HG03469 (cell line): ENCODE data around the gene SMG6.
"Not testable (repeated sequence)": the region's sequence is repeated elsewhere in the genome, so short reads cannot be mapped to it uniquely, and the experiment has no call there.

Source experiments
- ATAC-seq: cut with Tn5 transposase; IDR thresholded peaks from one replicate; pipeline ENCODE4 v1.9.1; 2021; ENCODE audit warnings: mild to moderate bottlenecking, moderate library complexity, moderate number of reproducible peaks; ENCODE audit not compliant: unreplicated experiment

Gene SMG6

DNA sequence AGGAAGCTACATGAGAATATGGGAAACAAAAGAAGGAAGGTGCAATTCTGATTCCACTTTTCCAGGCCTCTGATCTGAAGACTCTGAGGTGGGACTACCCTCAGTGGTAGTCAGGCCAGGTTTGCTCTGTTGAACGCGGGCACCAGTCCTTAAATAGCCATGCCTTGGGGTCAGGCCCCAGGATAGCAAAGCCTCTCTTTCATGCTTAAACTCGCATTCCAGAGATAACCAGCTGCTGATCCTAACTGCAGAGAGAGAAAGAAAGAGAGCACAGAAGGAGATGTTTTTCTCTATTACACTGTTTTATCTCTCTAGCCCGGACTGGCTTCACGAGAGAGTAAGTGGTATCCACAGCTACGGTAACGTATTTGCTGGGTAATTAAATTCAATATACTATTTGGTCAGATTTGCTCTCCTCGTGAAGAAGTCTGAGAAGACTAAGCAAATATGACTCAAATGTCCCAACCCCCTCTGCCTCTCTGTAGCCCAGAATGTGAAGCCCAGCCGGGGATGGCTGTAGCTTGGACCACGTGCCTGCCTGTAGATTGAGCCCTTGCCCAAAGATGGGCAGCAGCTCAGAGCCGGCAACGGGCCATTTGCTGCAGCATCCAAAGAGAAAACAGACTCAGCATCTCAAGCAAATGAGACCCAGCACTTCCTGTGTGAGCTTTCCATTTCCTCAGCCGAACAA, 122.2 kb downstream of the SMG6 start:
- no peak for ATAC-seq

DNA sequence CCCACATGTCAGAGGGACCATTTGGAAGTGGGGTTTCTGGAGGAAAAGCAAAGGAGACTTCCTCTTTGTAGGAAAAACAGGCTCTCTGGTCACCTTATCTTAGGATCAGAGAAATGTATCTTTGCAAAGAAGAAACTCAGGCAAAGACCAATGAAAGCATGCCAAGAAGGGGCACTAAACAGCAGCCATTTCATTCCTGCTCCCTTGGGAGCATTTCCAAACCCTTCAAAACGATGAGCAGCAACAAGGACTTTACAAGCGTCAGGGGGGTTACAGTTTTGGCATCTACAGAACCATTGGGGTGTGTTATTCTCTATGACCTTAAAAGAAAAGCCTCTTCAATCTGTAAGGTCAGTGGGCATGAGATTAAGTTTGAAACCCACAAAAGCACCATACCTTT, 122.8 kb downstream of the SMG6 start:
- ATAC-seq, result no peak

DNA sequence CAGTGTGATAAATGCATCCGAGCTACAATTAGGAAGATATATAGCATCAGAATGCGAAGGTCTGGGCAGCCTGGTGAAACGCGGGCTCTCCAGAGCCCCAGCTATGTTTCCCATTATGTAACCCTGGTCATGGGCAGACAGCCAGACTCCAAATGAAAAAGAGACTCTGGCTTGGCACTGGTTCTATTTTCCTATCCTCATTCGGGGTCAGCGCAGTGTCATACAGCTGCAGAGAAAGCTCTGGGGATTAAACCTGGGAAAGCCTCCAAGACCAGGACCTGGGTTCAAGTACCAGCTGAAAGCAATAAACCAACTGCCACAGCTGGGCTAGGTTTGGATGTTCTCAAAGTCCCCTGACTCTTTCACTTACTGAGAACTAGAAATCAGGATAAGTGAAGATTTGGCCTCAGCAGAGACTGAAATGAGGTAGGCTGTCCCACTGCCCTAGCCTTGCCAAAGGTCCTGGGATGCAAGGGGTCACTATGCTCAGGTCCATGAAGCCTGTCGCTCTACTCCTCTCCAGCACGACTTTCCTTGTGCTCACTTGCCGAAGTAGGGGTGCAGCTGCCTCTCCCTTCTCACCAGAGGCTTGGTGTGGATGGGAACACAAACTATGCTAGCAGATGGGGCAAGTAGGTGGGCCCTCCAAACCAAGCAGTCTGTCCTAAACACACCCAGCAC, 123.8 kb downstream of the SMG6 start:
- no peak for ATAC-seq

DNA sequence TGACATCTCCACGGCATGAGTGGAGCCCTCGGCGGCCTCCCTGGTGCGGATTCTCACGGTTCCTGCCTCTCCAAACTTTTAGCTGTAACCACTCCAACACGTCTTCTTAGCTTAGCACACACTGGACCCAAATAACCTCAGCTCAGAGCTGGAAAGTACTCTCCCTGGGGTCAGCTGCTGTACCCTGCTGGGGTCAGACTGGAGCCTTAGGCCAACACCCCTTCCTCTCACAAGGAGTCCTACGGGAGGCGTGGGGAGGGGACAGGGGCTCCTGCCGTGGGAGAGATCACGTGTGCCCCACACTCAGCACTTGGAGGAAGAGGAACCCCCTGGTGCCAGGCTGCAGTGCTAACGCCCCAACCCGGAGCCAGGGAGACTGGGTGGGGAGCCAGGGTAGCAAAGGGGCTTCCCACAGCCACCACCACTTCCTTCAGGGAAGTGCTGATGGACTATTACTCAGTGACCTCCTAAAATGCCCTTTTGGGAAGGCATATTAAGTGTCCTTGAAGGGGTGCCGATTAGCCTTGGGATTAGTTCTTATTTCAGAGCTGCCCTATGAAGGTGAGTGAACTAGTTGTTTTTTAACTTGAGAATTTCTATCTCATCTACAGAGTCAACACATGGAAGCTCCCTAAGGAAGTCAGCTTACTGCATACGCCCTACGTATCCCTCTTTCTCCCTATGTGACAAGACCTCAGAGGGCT, 124.6 kb downstream of the SMG6 start:
- ATAC-seq, result no peak

DNA sequence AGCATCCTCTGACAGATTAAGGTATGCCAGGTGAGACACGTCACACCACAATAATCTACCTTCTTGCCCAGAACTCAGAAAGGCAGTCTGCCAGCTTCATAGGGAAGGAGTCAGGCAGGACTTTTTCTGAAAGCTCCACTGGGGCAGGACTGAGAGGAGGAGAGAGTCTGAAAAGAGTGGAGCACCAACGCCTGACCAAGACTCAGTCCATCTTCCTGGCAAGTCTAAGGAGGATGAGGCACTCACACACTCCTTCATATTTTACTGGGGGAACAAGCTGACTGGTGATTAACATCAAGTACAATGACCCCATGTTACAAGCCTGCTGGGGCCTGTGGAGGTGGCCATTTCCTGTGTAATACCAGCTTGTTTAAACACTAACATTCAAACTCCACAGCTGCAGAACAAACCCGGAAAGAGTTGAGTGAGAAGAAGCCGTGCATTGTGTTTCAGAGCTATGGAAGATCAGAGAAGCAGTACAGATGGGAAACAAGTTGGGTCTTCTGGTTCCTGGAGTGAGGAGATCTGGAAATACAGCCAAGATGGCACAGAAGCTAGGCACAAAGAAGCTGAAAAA, 126.3 kb downstream of the SMG6 start:
- no peak for ATAC-seq

DNA sequence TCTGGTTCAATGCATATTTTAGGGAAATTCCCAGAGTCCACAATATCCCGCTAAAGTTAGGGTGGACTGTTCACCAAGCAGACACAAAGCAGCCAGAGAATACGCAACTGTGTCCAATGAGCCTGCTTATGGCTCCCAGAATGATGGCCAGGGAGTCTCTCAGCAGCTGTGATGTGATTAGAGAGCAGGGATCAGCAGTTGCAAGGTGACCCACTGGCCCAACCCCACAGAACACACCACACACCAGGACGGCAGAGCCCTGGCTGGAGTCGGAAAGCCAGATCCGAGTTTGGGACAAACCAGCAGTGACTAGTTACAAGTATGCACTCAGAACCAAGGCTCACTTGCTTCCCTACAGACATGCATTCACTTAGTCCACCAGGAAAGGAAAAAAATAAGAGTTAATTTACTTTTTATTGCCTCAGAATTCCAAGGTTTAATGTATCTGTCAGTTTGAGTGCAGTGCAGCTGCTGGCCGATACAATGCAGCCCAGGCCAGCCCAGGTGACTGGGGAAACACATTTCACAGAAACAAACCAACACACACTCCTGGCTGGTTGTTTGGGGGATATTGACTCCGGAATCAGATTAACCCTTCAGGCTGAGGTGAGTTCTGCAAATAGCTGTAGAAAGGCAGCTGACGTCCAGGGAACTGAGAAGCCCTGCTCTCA, 127.0 kb downstream of the SMG6 start:
- no peak for ATAC-seq

DNA sequence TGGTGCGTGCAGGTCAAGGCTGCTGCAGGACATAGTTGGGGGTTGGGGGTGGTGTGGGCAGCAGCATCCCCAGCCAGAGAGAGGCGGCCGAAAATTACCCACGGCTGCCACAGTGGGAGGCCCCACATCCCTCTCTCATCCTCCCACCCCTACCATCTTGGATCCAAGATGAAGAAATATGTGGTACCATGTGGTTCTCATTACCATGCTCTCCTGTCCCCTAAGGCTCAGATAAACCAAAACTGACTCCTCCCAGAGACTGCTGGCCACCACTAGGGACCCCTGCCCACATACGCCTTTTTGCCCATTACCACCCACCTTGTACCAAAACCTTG, 128.3 kb downstream of the SMG6 start:
- no peak for ATAC-seq

DNA sequence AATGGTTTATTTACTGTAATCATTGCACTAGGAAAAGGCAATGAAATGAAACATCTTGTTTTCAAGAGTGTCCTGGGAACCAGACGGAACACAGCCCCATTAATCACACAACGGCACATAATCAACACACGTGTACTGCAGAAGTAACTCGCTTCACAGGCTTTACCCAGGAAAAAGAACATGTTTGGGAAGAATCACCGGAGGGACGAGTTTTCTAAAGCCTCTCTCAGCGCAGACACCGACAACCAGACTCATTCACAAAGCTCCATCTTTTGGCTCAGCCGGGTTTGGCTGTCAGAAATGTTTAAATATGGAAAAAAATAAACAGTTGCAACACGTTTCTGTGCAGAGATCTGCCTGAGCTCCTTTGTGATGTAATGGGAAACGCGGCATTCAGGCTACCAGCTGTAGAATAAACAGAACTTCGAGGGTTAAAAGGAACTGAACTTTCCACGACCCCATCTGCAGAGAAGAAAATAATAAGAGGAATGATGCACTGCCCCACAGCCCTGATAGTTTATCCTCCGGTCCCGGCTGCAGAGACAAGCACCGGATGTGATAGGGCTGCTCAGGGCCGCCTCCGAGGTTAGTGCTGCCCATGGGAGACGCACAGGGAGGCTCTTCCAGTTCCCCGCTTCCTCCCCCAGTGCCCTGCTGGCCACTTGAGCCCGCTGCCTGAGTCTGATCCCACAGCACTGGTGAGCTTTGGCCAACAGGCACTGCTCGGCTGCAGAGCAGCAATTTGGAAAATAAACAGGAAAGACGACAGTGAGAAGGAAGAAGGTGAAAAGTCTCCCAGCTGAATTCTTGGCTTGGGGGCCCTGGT, 128.9 kb downstream of the SMG6 start:
- no peak for ATAC-seq

DNA sequence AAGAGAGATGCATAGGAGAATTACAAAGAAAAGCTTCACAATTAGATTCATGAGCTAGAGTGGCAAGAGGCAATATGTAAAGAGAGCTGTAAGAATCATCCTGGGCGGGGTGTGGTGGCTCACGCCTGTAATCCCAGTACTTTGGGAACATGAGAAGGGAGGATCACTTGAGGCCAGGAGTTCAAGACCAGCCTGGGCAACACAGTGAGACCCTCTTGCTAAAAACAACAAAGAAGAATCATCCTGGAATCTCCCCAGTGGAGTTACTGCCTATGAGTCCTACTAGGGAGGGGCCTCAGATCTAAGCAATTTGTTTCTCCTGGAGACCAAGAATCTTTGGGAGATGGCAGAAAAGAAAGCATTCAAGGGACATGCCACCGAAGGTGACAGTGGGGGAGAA, 129.6 kb downstream of the SMG6 start:
- no peak for ATAC-seq

DNA sequence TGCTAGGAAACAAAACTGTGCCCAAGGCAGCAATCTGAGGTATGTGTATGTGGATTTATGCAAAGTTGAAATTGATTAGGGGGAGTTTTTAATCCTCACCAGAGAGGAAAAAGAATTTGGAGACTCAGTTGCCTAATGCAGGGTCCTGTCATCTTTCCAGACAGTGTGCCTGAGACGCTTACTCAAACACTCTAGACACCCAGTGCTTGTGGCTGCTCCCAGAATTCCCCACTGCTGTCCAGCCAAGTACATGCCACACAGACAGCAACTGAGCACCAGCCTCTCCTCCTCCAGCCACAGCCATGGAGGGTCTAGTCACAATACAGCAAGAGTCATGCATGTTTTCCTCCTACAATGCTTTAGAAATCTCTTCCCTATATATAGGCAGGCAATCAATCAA, 130.6 kb downstream of the SMG6 start:
- no peak for ATAC-seq

DNA sequence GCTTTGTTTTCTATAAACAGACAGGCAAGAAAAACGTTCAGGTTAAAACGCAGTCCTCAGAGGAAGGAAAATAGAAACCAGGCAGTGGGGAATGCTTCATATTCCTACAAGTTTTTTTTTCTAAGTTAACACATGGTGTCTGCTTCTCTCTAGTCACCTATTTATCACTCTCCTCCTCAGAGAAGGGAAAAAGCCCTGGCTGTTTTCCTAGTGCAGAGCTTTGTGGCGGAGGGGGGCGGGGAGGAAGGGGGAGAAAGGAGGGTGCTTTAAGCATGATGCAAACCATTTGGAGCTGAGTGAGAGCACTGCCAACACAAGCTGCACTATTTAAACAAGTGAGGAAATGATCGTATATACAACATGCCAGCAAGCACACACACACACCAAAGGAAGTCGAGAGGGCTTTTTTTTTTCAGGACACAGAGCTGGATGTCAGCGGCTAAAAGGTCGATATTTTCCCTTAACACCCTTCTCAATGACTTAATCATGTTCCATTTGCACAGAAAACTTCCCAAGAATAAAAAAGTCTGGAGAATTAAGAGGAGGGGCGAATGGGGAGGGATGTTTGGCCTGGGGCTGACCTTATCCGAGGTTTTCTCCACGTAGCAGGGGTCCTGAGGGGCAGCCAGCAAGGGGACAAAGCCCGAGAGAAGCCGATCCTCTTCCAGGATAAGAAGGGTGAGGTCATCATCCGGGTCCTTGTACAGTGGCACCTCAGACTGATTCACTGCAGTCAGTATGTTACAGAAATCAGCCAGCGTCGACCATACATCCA, 131.3 kb downstream of the SMG6 start:
- ATAC-seq, result no peak

DNA sequence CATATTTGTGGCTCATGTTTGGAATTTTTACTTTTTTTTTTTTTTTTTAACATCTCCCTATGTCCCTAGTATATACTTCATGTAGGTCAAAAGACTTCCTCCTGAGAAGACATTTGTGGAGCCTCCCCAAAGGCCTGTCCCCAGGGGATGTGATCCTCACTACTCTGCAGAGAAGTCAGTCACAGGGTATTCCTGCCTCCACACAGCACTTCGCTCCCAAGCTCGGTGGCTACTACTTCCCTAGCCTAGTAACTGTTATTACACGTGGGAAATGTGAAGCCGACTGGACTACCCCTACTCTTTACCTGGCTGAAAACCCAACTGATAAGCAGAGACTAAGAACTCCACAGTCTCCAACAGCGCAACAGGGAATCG, 131.9 kb downstream of the SMG6 start:
- no peak for ATAC-seq

DNA sequence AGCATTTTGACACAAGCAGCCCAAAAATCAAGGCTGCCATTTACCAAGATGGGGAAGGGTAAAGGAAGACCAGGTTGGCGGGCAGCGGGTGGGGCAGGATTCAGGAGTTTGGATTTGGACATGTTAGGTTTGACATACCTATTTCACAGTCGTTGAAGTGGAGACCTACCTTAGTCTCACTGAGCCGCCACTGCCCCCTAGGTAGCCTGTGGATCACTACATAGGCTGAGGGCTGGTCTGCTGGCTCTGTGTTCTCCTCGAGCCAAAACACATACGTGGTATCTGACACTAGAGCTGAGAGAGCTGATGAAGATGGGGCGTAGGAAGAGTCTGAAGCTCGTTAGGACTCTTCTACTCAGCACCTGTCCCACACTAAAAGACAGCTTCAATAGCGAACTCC, 133.6 kb downstream of the SMG6 start:
- no peak for ATAC-seq

DNA sequence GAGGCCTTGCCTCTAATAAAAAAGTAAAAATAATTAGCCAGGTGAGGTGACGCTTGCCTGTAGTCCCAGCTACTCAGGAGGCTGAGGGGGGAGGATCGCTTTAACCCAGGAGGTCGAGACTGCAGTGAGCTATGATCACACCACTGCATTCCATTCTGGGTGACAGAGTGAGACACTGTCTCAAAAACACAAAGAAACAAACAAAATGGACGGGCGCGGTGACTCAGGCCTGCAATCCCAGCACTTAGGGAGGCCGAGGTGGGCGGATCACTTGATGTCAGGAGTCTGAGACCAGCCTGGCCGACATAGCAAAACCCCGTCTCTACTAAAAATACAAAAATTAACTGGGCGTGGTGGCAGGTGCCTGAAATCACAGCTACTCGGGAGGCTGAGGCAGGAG, 137.9 kb downstream of the SMG6 start:
- not testable (repeated sequence) for ATAC-seq

DNA sequence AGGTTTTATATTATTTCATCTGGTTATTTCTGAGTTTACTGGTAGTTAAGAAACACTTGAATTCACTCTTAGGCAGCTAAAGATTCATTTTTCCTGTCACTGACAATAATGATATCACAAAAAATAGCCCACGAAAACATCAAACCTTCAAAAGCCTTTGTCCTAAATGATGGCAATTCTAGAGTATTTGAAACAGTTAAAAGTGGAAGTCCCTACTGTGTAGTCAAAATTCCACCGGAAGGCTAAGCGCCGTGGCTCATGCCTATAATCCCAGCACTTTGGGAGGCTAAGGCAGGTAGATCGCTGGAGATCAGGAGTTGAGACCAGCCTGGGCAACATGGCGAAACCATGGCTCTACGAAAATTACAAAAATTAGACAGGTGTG, 145.2 kb downstream of the SMG6 start:
- no peak for ATAC-seq

DNA sequence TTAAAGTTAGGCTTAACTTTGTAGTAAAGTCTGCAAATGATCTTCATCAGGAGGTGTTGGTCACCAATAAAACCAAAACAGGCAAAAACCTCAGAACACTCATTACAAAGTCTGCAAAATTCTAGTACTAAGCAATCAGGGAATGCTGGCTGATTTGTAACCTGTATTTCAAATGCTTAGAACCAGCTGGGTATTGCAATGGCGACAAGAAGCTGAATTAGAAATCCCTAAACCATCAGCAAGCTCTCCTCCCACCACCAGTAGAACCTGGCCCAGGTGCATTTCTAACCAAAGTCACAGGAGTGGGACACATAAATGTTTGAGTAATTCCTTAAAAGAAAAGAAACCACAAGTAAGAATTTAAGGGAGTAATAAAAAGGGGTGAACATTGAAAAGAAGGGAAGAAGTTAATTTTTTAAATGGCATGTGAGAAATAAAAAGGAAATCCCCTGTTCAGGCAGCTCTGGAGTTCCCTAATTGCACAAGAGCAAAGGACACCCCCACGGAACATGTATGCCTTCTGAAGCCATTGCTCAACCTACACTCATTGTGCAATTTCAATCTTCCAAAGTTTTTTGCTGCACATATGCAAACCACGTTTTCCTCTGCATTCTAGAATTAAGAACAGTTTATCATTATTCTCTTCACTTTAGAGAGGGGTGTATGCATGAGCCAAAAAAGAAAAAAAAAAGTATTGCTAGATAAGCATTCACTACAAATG, 145.8 kb downstream of the SMG6 start:
- ATAC-seq, result no peak

DNA sequence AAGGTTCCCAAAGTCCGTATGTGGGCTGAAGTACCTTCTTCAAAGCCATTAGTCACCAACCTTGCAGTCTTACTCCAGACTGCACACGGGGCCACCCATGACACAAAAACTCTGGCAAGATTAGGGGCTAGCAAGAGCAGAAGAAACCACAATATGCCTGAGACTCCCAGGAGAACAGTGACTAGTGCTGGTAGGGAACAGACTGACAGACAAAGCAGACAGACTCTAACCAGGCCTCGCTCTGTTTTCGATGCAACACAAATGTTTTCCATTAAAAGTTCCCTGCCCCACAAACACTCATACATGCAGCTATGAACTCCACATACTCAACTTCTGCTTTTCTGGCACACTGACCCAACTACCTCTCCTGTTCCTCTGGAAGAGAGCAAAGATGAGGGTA, 146.5 kb downstream of the SMG6 start:
- no peak for ATAC-seq

DNA sequence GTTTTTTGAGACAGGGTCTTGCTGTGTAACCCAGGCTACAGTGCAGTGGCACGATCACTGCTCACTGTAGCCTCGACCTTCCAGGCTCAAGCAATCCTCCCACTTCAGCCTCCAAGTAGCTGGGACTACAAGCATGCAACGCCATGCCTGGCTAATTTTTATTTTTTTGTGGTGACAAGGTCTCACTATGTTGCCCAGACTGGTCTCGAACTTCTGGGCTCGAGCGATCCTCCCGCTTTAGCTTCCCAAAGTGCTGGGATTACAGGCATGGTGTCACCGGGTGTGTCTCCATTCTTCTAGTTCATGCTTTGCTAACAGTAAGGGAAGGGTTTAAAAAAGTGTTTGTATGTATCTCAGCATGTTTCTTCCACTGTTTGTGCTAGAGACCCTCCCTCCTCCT, 146.9 kb downstream of the SMG6 start:
- ATAC-seq, result no peak

DNA sequence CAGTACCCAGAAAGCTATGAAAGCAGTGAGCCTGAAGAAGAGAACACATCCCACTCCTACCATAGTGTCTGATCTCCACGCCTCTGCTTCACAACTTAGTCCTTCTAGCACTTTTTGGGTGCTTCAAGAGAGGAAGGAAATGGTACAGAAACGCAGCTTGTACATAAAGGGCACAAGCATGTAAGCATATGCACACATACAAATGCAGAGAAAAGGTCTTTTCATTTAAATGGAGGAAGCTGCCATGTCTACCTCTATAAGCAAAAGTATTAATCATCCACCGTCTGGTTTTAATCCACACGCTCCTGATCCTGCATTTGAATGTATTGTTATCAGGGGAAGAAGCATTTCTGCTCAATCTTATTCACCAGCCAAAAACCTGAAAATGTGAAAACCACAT, 148.0 kb downstream of the SMG6 start:
- no peak for ATAC-seq
